Measurements from ENCODE around the gene CBL. TPM values are rescaled to one million over a fixed set of nuclear protein-coding genes. Genes with fewer than 3 reads are reported as not detected.
"Not testable (repeated sequence)": the region's sequence is repeated elsewhere in the genome, so short reads cannot be mapped to it uniquely, and the experiment has no call there.

The CBL gene
- total RNA-seq, 6 experiments from 2014 or later: 24.2 to 31.2 (median 26.1) TPM

- peaks cover 15% of the 10 kb centered on the region for H3K4me1 Mint-ChIP-seq (ENCODE audit: low read depth)
- TF ChIP-seq CTCF (IDR thresholded peaks at IDR 0.05): no peak
- no peaks in the 10 kb centered on the region for H3K27me3 Mint-ChIP-seq (ENCODE audit: insufficient read depth)
- no peak overlapping the region for H3K27ac Mint-ChIP-seq
- DNase-seq: no peak
- no peak overlapping the region for H3K4me3 Mint-ChIP-seq
- H3K36me3 Mint-ChIP-seq (ENCODE audit: low read depth): no peaks in the 10 kb centered on the region
- no peaks in the 10 kb centered on the region for H3K9me3 Mint-ChIP-seq
Measured at GRCh38 chr11:119179983-119180382, 26.2 kb upstream of the CBL start.

GRCh38 chr11:119180729-119181676 lies 25.1 kb upstream of the CBL start:
- no peak for DNase-seq
- Mint-ChIP-seq H3K4me3 (no peak overlapping the region), H3K27me3 (ENCODE audit: insufficient read depth) (peaks cover 3% of the 10 kb centered on the region; the same call in 1 of the 2 replicates), H3K36me3 (ENCODE audit: low read depth) (no peaks in the 10 kb centered on the region), H3K27ac (no peak overlapping the region), H3K4me1 (ENCODE audit: low read depth) (peaks cover 7% of the 10 kb centered on the region), H3K9me3 (no peaks in the 10 kb centered on the region)
- TF ChIP-seq CTCF (IDR thresholded peaks at IDR 0.05): no peak

- DNase-seq: no peak
- H3K27ac Mint-ChIP-seq: no peak overlapping the region
- H3K4me1 Mint-ChIP-seq (ENCODE audit: low read depth): peaks cover 7% of the 10 kb centered on the region
- TF ChIP-seq CTCF (IDR thresholded peaks at IDR 0.05): no peak
- no peaks in the 10 kb centered on the region for H3K36me3 Mint-ChIP-seq (ENCODE audit: low read depth)
- no peak overlapping the region for H3K4me3 Mint-ChIP-seq
- peaks cover 9% of the 10 kb centered on the region for H3K27me3 Mint-ChIP-seq (ENCODE audit: insufficient read depth)
- no peaks in the 10 kb centered on the region for H3K9me3 Mint-ChIP-seq
Measured at GRCh38 chr11:119181677-119182412, 24.3 kb upstream of the CBL start.

- H3K36me3 Mint-ChIP-seq (ENCODE audit: low read depth); H3K9me3 Mint-ChIP-seq; H3K27ac Mint-ChIP-seq; H3K4me3 Mint-ChIP-seq; H3K4me1 Mint-ChIP-seq (ENCODE audit: low read depth); DNase-seq: not testable (repeated sequence)
- H3K27me3 Mint-ChIP-seq (ENCODE audit: insufficient read depth): peaks cover 16% of the 10 kb centered on the region
Measured at GRCh38 chr11:119184399-119184798, 21.7 kb upstream of the CBL start.

- no peak overlapping the region for H3K27ac Mint-ChIP-seq
- no peaks in the 10 kb centered on the region for H3K36me3 Mint-ChIP-seq (ENCODE audit: low read depth)
- DNase-seq: no peak
- TF ChIP-seq CTCF (IDR thresholded peaks at IDR 0.05): no peak
- H3K4me1 Mint-ChIP-seq (ENCODE audit: low read depth): no peaks in the 10 kb centered on the region
- H3K9me3 Mint-ChIP-seq: no peaks in the 10 kb centered on the region
- H3K27me3 Mint-ChIP-seq (ENCODE audit: insufficient read depth): peaks cover 16% of the 10 kb centered on the region
- H3K4me3 Mint-ChIP-seq: no peak overlapping the region
Measured at GRCh38 chr11:119185981-119186634, 20.0 kb upstream of the CBL start.

Data from HFFc6 (cell line).